Loucy (cell line): Measurements from ENCODE around the gene AGAP1.

Experiments
- H2AFZ ChIP-seq: fragments of 200-600 bp; sonication (generic); 2 replicates; pipeline ENCODE4 v1.6.0; 2016; ENCODE audit warnings: antibody characterized with exemption, mild to moderate bottlenecking, low read length, moderate library complexity
- H3F3A ChIP-seq: fragments of 200-600 bp; 2 replicates; pipeline ENCODE4 v1.6.0; 2016; ENCODE audit warnings: antibody characterized with exemption, low read depth, mild to moderate bottlenecking
- H3K27me3 ChIP-seq: fragments of 200-600 bp; sonication (generic); 2 replicates; pipeline ENCODE4 v1.6.1; 2014; ENCODE audit warnings: low read length, mild to moderate bottlenecking; ENCODE audit not compliant: insufficient read depth, poor library complexity, severe bottlenecking
- H3K36me3 ChIP-seq: fragments of 200-600 bp; sonication (generic); 2 replicates; pipeline ENCODE4 v1.6.1; 2016; ENCODE audit warnings: low read length; ENCODE audit not compliant: insufficient read depth
- H3K4me1 ChIP-seq: fragments of 200-600 bp; sonication (generic); 2 replicates; pipeline ENCODE4 v1.5.1; 2014; ENCODE audit warnings: low read length, mild to moderate bottlenecking; ENCODE audit not compliant: insufficient read depth, poor library complexity, severe bottlenecking
- H3K4me2 ChIP-seq: fragments of 200-600 bp; sonication (generic); 2 replicates; pipeline ENCODE4 v1.6.0; 2014; ENCODE audit warnings: antibody characterized with exemption, low read length, low read depth, mild to moderate bottlenecking; ENCODE audit not compliant: poor library complexity, severe bottlenecking
- H3K4me3 ChIP-seq: fragments of 200-600 bp; sonication (generic); 2 replicates; pipeline ENCODE4 v1.5.1; 2014; ENCODE audit warnings: low read length, mild to moderate bottlenecking, mixed read lengths; ENCODE audit not compliant: poor library complexity, severe bottlenecking
- H3K79me2 ChIP-seq: fragments of 200-600 bp; sonication (generic); 2 replicates; pipeline ENCODE4 v1.6.1; 2014; ENCODE audit warnings: low read length; ENCODE audit not compliant: insufficient read depth
- H3K9ac ChIP-seq: fragments of 200-600 bp; sonication (generic); 2 replicates; pipeline ENCODE4 v1.6.0; 2014; ENCODE audit warnings: mild to moderate bottlenecking, low read depth, low read length, moderate library complexity; ENCODE audit not compliant: poor library complexity, severe bottlenecking
- H3K9me2 ChIP-seq: fragments of 200-600 bp; sonication (generic); replicated peaks from 2 replicates; pipeline ENCODE4 v1.6.1; 2016; ENCODE audit warnings: low read depth, low read length, mixed read lengths
- H3K9me3 ChIP-seq: fragments of 200-600 bp; sonication (generic); 2 replicates; pipeline ENCODE4 v1.6.1; 2014; ENCODE audit warnings: mild to moderate bottlenecking, antibody characterized with exemption, low read length, low read depth; ENCODE audit not compliant: insufficient read depth
- H4K20me1 ChIP-seq: fragments of 200-600 bp; sonication (generic); 2 replicates; pipeline ENCODE4 v1.6.0; 2014; ENCODE audit warnings: antibody characterized with exemption, low read length, mild to moderate bottlenecking; ENCODE audit not compliant: insufficient read depth, poor library complexity, severe bottlenecking
- EZH2phosphoT487 ChIP-seq: fragments of 200-600 bp; IDR thresholded peaks from 2 replicates; pipeline ENCODE4 v1.6.1; 2018; ENCODE audit warnings: antibody characterized with exemption, mild to moderate bottlenecking, moderate library complexity, borderline replicate concordance
- TF ChIP-seq, protein P1 (sequence below): fragments of 200-600 bp; sonication (generic); conservative IDR thresholded peaks from 2 replicates; pipeline ENCODE4 v1.5.1; 2014; ENCODE audit warnings: mild to moderate bottlenecking, antibody characterized with exemption, low read length

AGAP1 gene

DNA sequence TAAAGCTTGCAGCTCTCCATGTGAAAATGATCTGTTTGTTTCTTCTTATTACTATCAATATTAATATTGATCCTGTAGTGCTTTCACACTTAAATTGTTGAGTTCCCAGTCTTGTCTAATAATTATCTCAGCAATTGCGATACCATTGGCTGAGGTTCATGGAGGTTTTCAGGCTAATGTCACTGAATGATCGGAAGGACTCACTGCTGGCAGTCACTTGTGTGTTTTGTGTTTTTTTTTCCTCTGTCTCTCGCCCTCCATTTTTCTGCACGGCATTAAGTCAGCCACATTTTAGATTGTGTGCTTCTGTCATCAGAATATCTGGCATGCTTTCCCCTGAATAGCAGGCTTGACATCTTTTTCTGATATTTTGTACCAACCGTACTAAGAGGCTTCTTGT is 43.7 kb downstream of the AGAP1 start:
- Histone ChIP-seq H3K79me2 (no peaks in the 10 kb centered on the region), H3K4me1 (no peaks in the 10 kb centered on the region)

GRCh38 chr2:235538144-235538639 is 44.3 kb downstream of the AGAP1 start:
- no peaks in the 10 kb centered on the region for H3F3A ChIP-seq
- no peaks in the 10 kb centered on the region for H3K79me2 ChIP-seq
- no peaks in the 10 kb centered on the region for H4K20me1 ChIP-seq

More for the DNA sequence above, 43.7 kb downstream of the AGAP1 start:
- Histone ChIP-seq H2AFZ (no peak overlapping the region), H3K9me2 (no peaks in the 10 kb centered on the region), H3F3A (no peaks in the 10 kb centered on the region), H3K4me3 (no peak overlapping the region), H3K36me3 (no peaks in the 10 kb centered on the region), H3K27me3 (no peaks in the 10 kb centered on the region), H3K4me2 (no peak overlapping the region), H3K9ac (no peak overlapping the region), H4K20me1 (no peaks in the 10 kb centered on the region), H3K9me3 (no peaks in the 10 kb centered on the region)
- TF ChIP-seq EZH2phosphoT487: no peak
- TF ChIP-seq, protein P1, sequence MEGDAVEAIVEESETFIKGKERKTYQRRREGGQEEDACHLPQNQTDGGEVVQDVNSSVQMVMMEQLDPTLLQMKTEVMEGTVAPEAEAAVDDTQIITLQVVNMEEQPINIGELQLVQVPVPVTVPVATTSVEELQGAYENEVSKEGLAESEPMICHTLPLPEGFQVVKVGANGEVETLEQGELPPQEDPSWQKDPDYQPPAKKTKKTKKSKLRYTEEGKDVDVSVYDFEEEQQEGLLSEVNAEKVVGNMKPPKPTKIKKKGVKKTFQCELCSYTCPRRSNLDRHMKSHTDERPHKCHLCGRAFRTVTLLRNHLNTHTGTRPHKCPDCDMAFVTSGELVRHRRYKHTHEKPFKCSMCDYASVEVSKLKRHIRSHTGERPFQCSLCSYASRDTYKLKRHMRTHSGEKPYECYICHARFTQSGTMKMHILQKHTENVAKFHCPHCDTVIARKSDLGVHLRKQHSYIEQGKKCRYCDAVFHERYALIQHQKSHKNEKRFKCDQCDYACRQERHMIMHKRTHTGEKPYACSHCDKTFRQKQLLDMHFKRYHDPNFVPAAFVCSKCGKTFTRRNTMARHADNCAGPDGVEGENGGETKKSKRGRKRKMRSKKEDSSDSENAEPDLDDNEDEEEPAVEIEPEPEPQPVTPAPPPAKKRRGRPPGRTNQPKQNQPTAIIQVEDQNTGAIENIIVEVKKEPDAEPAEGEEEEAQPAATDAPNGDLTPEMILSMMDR: no peak

GRCh38 chr2:235538981-235539380 is 45.1 kb downstream of the AGAP1 start:
- no peaks in the 10 kb centered on the region for H3K27me3 ChIP-seq

More at GRCh38 chr2:235538144-235538639, 44.3 kb downstream of the AGAP1 start:
- Histone ChIP-seq H3K4me3 (no peak overlapping the region), H3K36me3 (no peaks in the 10 kb centered on the region), H3K4me1 (no peaks in the 10 kb centered on the region), H3K4me2 (no peak overlapping the region), H3K9me3 (no peaks in the 10 kb centered on the region), H3K9me2 (no peaks in the 10 kb centered on the region), H3K27me3 (no peaks in the 10 kb centered on the region), H2AFZ (no peak overlapping the region), H3K9ac (no peak overlapping the region)
- no peak for TF ChIP-seq EZH2phosphoT487
- TF ChIP-seq, protein P1: no peak

More at GRCh38 chr2:235538981-235539380, 45.1 kb downstream of the AGAP1 start:
- TF ChIP-seq EZH2phosphoT487: no peak
- TF ChIP-seq, protein P1: no peak
- no peak overlapping the region for H2AFZ ChIP-seq
- H3K9me3 ChIP-seq: no peaks in the 10 kb centered on the region
- H3K36me3 ChIP-seq: no peaks in the 10 kb centered on the region
- no peaks in the 10 kb centered on the region for H3F3A ChIP-seq
- no peak overlapping the region for H3K4me3 ChIP-seq
- no peak overlapping the region for H3K9ac ChIP-seq
- H3K4me2 ChIP-seq: no peak overlapping the region
- H4K20me1 ChIP-seq: no peaks in the 10 kb centered on the region
- H3K79me2 ChIP-seq: no peaks in the 10 kb centered on the region
- H3K4me1 ChIP-seq: no peaks in the 10 kb centered on the region
- no peaks in the 10 kb centered on the region for H3K9me2 ChIP-seq
